ENCODE results near the gene TREM1.

GRCh38 chr6:41252401-41253169 lies 33.9 kb downstream of the TREM1 start:
- TF ChIP-seq POLR2A (IDR thresholded peaks at IDR 0.05) = no peak
- TF ChIP-seq, protein P1, sequence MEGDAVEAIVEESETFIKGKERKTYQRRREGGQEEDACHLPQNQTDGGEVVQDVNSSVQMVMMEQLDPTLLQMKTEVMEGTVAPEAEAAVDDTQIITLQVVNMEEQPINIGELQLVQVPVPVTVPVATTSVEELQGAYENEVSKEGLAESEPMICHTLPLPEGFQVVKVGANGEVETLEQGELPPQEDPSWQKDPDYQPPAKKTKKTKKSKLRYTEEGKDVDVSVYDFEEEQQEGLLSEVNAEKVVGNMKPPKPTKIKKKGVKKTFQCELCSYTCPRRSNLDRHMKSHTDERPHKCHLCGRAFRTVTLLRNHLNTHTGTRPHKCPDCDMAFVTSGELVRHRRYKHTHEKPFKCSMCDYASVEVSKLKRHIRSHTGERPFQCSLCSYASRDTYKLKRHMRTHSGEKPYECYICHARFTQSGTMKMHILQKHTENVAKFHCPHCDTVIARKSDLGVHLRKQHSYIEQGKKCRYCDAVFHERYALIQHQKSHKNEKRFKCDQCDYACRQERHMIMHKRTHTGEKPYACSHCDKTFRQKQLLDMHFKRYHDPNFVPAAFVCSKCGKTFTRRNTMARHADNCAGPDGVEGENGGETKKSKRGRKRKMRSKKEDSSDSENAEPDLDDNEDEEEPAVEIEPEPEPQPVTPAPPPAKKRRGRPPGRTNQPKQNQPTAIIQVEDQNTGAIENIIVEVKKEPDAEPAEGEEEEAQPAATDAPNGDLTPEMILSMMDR (IDR thresholded peaks at IDR 0.05) = no peak
